ENCODE measurements around the gene TNS1.

GRCh38 chr2:217993138-217993537 lies 9.7 kb downstream of the TNS1 start:
- no peak for TF ChIP-seq POLR2AphosphoS5 (IDR thresholded peaks at IDR 0.05; ENCODE audit: borderline replicate concordance, low read depth, low read length)
- TF ChIP-seq EZH2 (IDR thresholded peaks at IDR 0.05) = no peak
- TF ChIP-seq FOXP2 (optimal IDR thresholded peaks at IDR 0.05; ENCODE audit: control extremely low read depth, extremely low read length, insufficient read depth) = no peak

All from SK-N-MC (cell line).